HepG2 (cell line): ENCODE results near the gene AGPAT2. TPM values are rescaled to one million over a fixed set of nuclear protein-coding genes. Genes with fewer than 3 reads are reported as not detected.

Experiments
- BCLAF1 ChIP-seq: fragments of 450-650 bp; IDR thresholded peaks from 2 replicates; pipeline ENCODE4 v1.6.1; 2017; ENCODE audit warnings: mild to moderate bottlenecking
- E2F5 ChIP-seq: sonication (generic); formaldehyde crosslinking; conservative IDR thresholded peaks from 2 replicates; pipeline ENCODE4 v1.4.0; 2020; ENCODE audit warnings: missing genetic modification reagents
- GATA4 ChIP-seq: sonication (generic); IDR thresholded peaks from 2 replicates; pipeline ENCODE4 v1.6.1; 2016; ENCODE audit warnings: antibody characterized with exemption, low read depth, borderline replicate concordance
- HNF4A ChIP-seq: sonication (generic); formaldehyde crosslinking; IDR thresholded peaks from 2 replicates; pipeline ENCODE4 v1.4.0; 2020; ENCODE audit warnings: missing genetic modification reagents
- MAX ChIP-seq: IDR thresholded peaks from 2 replicates; pipeline ENCODE4 v1.6.1; 2012; ENCODE audit warnings: inconsistent platforms
- MNT ChIP-seq: fragments of 450-650 bp; IDR thresholded peaks from 2 replicates; pipeline ENCODE4 v1.6.1; 2016
- MXD4 ChIP-seq: IDR thresholded peaks from 2 replicates; pipeline ENCODE4 v1.6.1; 2016; ENCODE audit warnings: mild to moderate bottlenecking, missing biosample characterization, missing genetic modification reagents
- NR2F6 ChIP-seq, 2 experiments: IDR thresholded peaks; 2 replicates each; pipeline ENCODE4 v1.6.1; 2016; ENCODE audit warnings: antibody characterized with exemption in 1 of 2, mild to moderate bottlenecking in 1 of 2
- NRL ChIP-seq: sonication (generic); formaldehyde crosslinking; IDR thresholded peaks from 2 replicates; pipeline ENCODE4 v1.5.0; 2020; ENCODE audit warnings: missing genetic modification reagents, mild to moderate bottlenecking, moderate library complexity, borderline replicate concordance
- PHF20 ChIP-seq: sonication (generic); formaldehyde crosslinking; IDR thresholded peaks from 2 replicates; pipeline ENCODE4 v1.5.0; 2020; ENCODE audit warnings: mild to moderate bottlenecking, missing genetic modification reagents
- PLRG1 ChIP-seq: fragments of 450-650 bp; conservative IDR thresholded peaks from 2 replicates; pipeline ENCODE4 v1.6.1; 2016
- POLR2G ChIP-seq: fragments of 200-400 bp; formaldehyde crosslinking; IDR thresholded peaks from 2 replicates; pipeline ENCODE4 v1.6.1; 2018; ENCODE audit warnings: mild to moderate bottlenecking, low read depth, low read length, moderate library complexity
- REPIN1 ChIP-seq: sonication (generic); formaldehyde crosslinking; IDR thresholded peaks from 2 replicates; pipeline ENCODE4 v1.8.0; 2022; ENCODE audit warnings: missing genetic modification reagents, low read depth, mild to moderate bottlenecking, borderline replicate concordance
- SMC3 ChIP-seq: IDR thresholded peaks from 2 replicates; pipeline ENCODE4 v1.6.1; 2011; ENCODE audit warnings: low read length, improper control_type of control experiment
- SNAI1 ChIP-seq: sonication (generic); formaldehyde crosslinking; IDR thresholded peaks from 2 replicates; pipeline ENCODE4 v1.5.0; 2020; ENCODE audit warnings: mild to moderate bottlenecking, missing genetic modification reagents, borderline replicate concordance
- ZBTB4 ChIP-seq: sonication (generic); formaldehyde crosslinking; IDR thresholded peaks from 2 replicates; pipeline ENCODE4 v1.4.0; 2020; ENCODE audit warnings: missing genetic modification reagents, mild to moderate bottlenecking, borderline replicate concordance
- ZNF34 ChIP-seq: sonication (generic); formaldehyde crosslinking; IDR thresholded peaks from 2 replicates; pipeline ENCODE4 v1.4.0; 2020; ENCODE audit warnings: mild to moderate bottlenecking, missing genetic modification reagents, borderline replicate concordance
- ZNF431 ChIP-seq: sonication (generic); formaldehyde crosslinking; IDR thresholded peaks from 2 replicates; pipeline ENCODE4 v1.9.0; 2022; ENCODE audit warnings: missing genetic modification reagents, low read depth, mild to moderate bottlenecking, borderline replicate concordance
- ZNF543 ChIP-seq: sonication (generic); formaldehyde crosslinking; IDR thresholded peaks from 2 replicates; pipeline ENCODE4 v1.4.0; 2020; ENCODE audit warnings: mild to moderate bottlenecking, missing genetic modification reagents
- ZNF547 ChIP-seq: sonication (generic); formaldehyde crosslinking; IDR thresholded peaks from 2 replicates; pipeline ENCODE4 v1.5.1; 2020; ENCODE audit warnings: mild to moderate bottlenecking, missing genetic modification reagents
- ZNF720 ChIP-seq: sonication (generic); formaldehyde crosslinking; IDR thresholded peaks from 2 replicates; pipeline ENCODE4 v1.4.0; 2020; ENCODE audit warnings: missing genetic modification reagents
- ZNF768 ChIP-seq: sonication (generic); formaldehyde crosslinking; IDR thresholded peaks from 2 replicates; pipeline ENCODE4 v1.4.0; 2020; ENCODE audit warnings: missing genetic modification reagents
- polyA plus RNA-seq, 8 experiments: library from polyadenylated mRNA; depleted of rRNA in 3 of 8; stranded (reverse) in 7 of 8; unstranded in 1 of 8; fragments of >200 nt; fragmentation: Illumina TruSeq in 4 of 8; extraction: Trizol in 4 of 8; gene quantifications; 2 replicates each; pipeline versions ENCODE4 v1.2.1 to v1.2.3, GENCODE V29; 2011 to 2016; ENCODE audit warnings: low read depth in 4 of 8, missing spikeins in 1 of 8, mixed read lengths in 1 of 8; ENCODE audit not compliant: insufficient read depth in 1 of 8
- total RNA-seq, 5 experiments: library from RNA; depleted of rRNA; stranded (reverse); fragments of >200 nt; fragmentation: Illumina TruSeq; extraction: Trizol; gene quantifications; 2 replicates each; pipeline ENCODE4 v1.2.3, GENCODE V29; 2016; ENCODE audit warnings: low read depth in 1 of 5

AGPAT2 gene
- total and polyA plus RNA-seq, 2 of the 13 experiments (the other 11 are each of a cell fraction or from before 2014, with no cell fraction given), result 3.9 to 25.8 TPM

- TF ChIP-seq ZBTB4 (CRISPR knock-in tag), result no peak
- no peak for TF ChIP-seq NRL (CRISPR knock-in tag)
- TF ChIP-seq NR2F6 (IDR thresholded peaks at IDR 0.05), result no peak
- peak; percentile 20; the same call in 1 of the 2 replicates for TF ChIP-seq NR2F6 (CRISPR knock-in tag; IDR thresholded peaks at IDR 0.05)
- no peak for TF ChIP-seq PHF20 (CRISPR knock-in tag)
- TF ChIP-seq PLRG1, result no peak
- no peak for TF ChIP-seq ZNF720 (CRISPR knock-in tag)
- TF ChIP-seq ZNF547 (CRISPR knock-in tag), result no peak
- TF ChIP-seq ZNF431 (CRISPR knock-in tag), result no peak
- no peak for TF ChIP-seq MNT
- TF ChIP-seq ZNF34 (CRISPR knock-in tag), result no peak
- no peak for TF ChIP-seq POLR2G
- no peak; the same call in 1 of the 2 replicates for TF ChIP-seq MAX
- TF ChIP-seq REPIN1 (CRISPR knock-in tag), result no peak
- TF ChIP-seq MXD4 (CRISPR knock-in tag), result 0 out of 2 replicates have a peak, but pooled peaks have one; percentile 3
- no peak for TF ChIP-seq SMC3
- peak; percentile 37; the same call in 1 of the 2 replicates for TF ChIP-seq ZNF768 (CRISPR knock-in tag)
- TF ChIP-seq ZNF543 (CRISPR knock-in tag), result no peak
- no peak for TF ChIP-seq SNAI1 (CRISPR knock-in tag)
- TF ChIP-seq GATA4, result no peak
- no peak for TF ChIP-seq BCLAF1
- no peak for TF ChIP-seq HNF4A (CRISPR knock-in tag)
- no peak for TF ChIP-seq E2F5 (CRISPR knock-in tag)
These were observed 7.1 kb upstream of the AGPAT2 start (continued) for GRCh38 chr9:136694163-136694871.
